Left lung (tissue), 10 donors: ENCODE data around the gene AQP12A. TPM values are rescaled to one million over a fixed set of nuclear protein-coding genes. Genes with fewer than 3 reads are reported as not detected.
"Not testable (repeated sequence)": the region's sequence is repeated elsewhere in the genome, so short reads cannot be mapped to it uniquely, and the experiment has no call there.

Source experiments
- ATAC-seq: fragments of 200-7000 bp; cut with Tn5 transposase; one replicate; pipeline ENCODE4 v1.9.1; 2020; ENCODE audit warnings: moderate library complexity
- DNase-seq, 4 donors: peaks; one replicate each; pipeline ENCODE4 v3.0.0-alpha.2; 2013 to 2020
- H3K27ac ChIP-seq, 2 donors: fragments of 200-600 bp; sonication (generic) in 1 of 2; one replicate each; pipeline versions ENCODE4 v1.5.0 to v1.8.0; 2020 to 2021
- H3K27me3 ChIP-seq, 2 donors: fragments of 200-600 bp; sonication (generic) in 1 of 2; one replicate each; pipeline versions ENCODE4 v1.5.0 to v1.8.0; 2020 to 2021
- H3K36me3 ChIP-seq, 2 donors: fragments of 200-600 bp; sonication (generic) in 1 of 2; one replicate each; pipeline versions ENCODE4 v1.5.0 to v1.8.0; 2020 to 2021
- H3K4me1 ChIP-seq, 2 donors: fragments of 200-600 bp; one replicate each; pipeline ENCODE4 v1.8.0; 2021
- H3K4me3 ChIP-seq, 2 donors: fragments of 200-600 bp; sonication (generic) in 1 of 2; one replicate each; pipeline versions ENCODE4 v1.5.0 to v1.8.0; 2020 to 2021; ENCODE audit warnings: mild to moderate bottlenecking in 1 of 2
- H3K9me3 ChIP-seq, 2 donors: fragments of 200-600 bp; sonication (generic) in 1 of 2; one replicate each; pipeline versions ENCODE4 v1.5.0 to v1.8.0; 2020 to 2021
- intact Hi-C, 2 donors: fragments of 100-400 bp; cut with DNase I; formaldehyde crosslinking; loops; one replicate each; pipeline versions ENCODE4 v1.11.2 to v1.14.2; 2022
- polyA plus RNA-seq, 6 donors: library from polyadenylated mRNA; unstranded; fragments of 120-200 nt; gene quantifications; one replicate each; pipeline ENCODE4 v1.2.1, GENCODE V29; 2013; ENCODE audit not compliant: insufficient read length in 6 of 6
- total RNA-seq, 2 donors: library from RNA; stranded (reverse); fragmentation: NEBNext Ultra II Directional; extraction: Animal tissue kit (Norgen Biotek cat#: 25700); gene quantifications; one replicate each; pipeline ENCODE4 v1.2.1, GENCODE V29; 2021
- TF ChIP-seq, protein P1 (sequence below), 2 donors: fragments of 200-600 bp; sonication (generic) in 1 of 2; IDR thresholded peaks; one replicate each; pipeline versions ENCODE4 v1.5.0 to v1.8.0; 2021; ENCODE audit warnings: antibody characterized with exemption in 2 of 2
- donor health status: DM: no; HTN: yes; CAD: no.
- donor health status: DM: no; HTN: no; CAD: no.

Gene AQP12A
- total and polyA plus RNA-seq, 8 donors, result not detected

DNA sequence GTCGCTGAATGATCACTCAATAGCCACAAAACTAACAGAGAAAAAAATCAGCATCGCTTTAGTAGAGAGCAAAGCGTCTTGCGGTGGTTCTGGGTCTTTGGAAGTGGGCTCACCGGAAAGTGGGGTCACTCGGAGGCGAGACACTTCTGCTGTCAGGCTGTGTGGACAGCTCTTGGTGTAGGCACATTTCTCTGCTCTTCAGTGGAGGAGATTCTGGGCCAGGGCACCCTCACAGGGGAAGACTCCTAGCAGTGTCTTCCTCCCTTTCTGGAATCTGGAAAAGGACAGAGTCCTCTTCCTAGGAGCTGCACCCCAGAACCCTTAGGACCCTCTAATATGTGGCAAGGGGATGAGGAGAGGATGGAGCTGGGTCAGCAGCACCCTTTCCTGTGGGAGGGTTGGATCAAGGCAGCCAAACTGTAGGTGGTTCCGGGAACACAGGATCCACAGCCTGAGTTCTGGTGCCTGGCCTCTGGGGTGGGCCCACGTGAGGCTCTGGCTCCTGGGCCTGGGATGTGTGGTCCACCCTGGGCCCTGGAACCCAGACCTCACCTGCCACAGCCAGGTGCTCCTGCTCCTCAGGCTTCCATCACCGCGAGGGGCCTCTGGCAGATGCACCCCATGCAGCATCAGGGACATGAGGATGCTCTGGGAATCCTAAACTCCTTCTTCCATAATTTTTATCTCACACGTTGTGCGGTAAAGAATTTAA, 41.3 kb upstream of the AQP12A start:
- Histone ChIP-seq H3K27ac (no peak overlapping the region), H3K9me3 (peaks cover 0 to 2% of the 10 kb centered on the region in 2 donors), H3K27me3 (peaks cover 10 to 87% of the 10 kb centered on the region in 2 donors), H3K4me3 (no peak overlapping the region), H3K36me3 (no peaks in the 10 kb centered on the region), H3K4me1 (no peaks in the 10 kb centered on the region)
- intact Hi-C loops, result no loop called here
- ATAC-seq, result no peak
- TF ChIP-seq, protein P1, sequence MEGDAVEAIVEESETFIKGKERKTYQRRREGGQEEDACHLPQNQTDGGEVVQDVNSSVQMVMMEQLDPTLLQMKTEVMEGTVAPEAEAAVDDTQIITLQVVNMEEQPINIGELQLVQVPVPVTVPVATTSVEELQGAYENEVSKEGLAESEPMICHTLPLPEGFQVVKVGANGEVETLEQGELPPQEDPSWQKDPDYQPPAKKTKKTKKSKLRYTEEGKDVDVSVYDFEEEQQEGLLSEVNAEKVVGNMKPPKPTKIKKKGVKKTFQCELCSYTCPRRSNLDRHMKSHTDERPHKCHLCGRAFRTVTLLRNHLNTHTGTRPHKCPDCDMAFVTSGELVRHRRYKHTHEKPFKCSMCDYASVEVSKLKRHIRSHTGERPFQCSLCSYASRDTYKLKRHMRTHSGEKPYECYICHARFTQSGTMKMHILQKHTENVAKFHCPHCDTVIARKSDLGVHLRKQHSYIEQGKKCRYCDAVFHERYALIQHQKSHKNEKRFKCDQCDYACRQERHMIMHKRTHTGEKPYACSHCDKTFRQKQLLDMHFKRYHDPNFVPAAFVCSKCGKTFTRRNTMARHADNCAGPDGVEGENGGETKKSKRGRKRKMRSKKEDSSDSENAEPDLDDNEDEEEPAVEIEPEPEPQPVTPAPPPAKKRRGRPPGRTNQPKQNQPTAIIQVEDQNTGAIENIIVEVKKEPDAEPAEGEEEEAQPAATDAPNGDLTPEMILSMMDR (IDR thresholded peaks at IDR 0.05), result no peak
- no peak for DNase-seq

DNA sequence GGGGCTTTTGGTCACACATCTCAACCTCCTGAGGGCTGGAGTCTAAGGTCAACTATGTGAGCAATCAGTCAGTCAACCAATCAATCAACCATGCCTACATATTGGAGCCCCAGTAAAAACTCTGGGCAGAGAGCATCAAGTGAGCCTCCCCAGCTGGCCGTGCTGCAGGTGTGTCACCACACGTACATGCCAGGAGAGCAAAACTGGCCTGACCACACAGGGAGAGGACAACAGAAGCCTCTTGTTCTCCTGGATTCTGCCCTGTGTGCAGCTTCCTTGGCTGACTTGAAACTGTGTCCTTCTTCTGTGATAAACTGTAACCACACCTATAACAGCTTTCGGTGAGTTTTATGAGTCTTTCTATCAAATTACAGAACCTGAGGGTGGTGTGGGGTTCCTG, 40.5 kb upstream of the AQP12A start:
- no peak for DNase-seq
- H3K4me3 ChIP-seq, result no peak overlapping the region
- peaks cover 10 to 87% of the 10 kb centered on the region in 2 donors for H3K27me3 ChIP-seq
- H3K4me1 ChIP-seq, result no peaks in the 10 kb centered on the region
- H3K9me3 ChIP-seq, result peaks cover 0 to 2% of the 10 kb centered on the region in 2 donors
- no peak for ATAC-seq
- no peak overlapping the region for H3K27ac ChIP-seq
- H3K36me3 ChIP-seq, result no peaks in the 10 kb centered on the region
- TF ChIP-seq, protein P1 (IDR thresholded peaks at IDR 0.05), result no peak
- intact Hi-C loops, result no loop called here

DNA sequence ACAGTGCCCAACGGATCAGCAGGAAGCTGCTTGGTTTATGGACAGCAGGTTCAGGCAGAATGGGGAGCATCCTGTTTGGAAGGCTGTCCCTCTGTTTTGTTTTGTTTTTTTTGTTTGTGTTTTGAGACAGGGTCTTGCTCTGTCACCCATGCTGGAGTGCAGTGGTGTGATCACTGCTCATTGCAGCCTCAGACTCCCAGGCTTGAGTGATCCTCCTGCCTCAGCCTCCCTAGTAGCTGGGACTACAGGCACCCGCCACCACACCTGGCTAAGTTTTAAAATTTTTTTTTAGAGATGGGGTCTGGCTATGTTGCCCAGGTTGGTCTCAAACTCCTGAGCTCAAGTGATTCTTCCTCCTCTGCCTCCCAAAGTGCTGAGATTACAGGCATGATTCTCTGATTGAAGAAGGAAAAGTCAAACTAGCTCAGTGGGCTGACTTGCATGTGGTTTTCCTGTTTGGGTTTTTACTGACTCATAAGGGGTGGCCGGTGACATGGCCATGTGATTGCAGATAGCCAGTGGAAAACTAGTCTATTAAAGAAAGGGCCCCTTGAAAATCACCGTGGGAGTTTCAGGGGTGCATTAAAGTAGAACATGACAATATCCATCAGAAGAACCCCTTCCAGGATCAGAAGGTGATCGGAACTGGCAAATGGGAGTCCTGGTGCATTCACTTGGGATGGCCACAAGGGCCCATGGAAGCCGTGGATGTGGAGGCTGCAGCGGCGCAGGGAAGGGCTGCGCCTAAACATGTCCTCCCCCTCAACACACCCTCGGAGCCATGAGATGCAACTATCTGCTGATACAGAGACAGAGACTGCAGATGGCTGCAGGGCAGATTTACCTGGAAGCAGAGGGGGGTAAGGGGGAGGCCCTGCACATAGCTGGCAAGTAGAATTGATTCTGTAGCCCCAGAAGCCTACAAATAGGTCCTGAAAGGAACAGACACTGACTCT, 35.5 kb upstream of the AQP12A start:
- TF ChIP-seq, protein P1 (IDR thresholded peaks at IDR 0.05), result no peak
- H3K4me1 ChIP-seq, result no peaks in the 10 kb centered on the region
- ATAC-seq (no peak), DNase-seq (no peak)
- intact Hi-C loops, result no loop called here
- H3K36me3 ChIP-seq, result no peaks in the 10 kb centered on the region
- H3K9me3 ChIP-seq, result peaks cover 0 to 1% of the 10 kb centered on the region in 2 donors
- H3K27ac ChIP-seq, result no peak overlapping the region
- no peak overlapping the region for H3K4me3 ChIP-seq
- H3K27me3 ChIP-seq, result peaks cover 0 to 71% of the 10 kb centered on the region in 2 donors

DNA sequence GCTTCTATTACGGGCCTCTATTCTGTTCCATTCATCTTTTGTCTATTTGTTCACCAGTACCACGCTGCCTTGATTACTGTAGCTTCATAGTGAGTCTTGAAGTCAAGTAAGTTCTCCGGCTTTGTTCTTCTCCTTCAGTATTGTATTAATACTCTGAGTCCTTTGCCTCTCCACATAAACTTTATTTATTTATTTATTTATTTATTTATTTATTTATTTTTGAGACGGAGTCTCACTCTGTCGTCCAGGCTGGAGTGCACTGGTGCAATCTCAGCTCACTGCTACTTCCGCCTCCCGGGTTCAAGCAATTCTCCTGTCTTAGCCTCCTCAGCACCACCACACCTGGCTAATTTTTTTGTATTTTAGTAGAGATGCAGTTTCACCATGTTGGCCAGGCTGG, 31.8 kb upstream of the AQP12A start:
- H3K4me3 ChIP-seq, H3K4me1 ChIP-seq, ATAC-seq, H3K27ac ChIP-seq, H3K36me3 ChIP-seq, DNase-seq, intact Hi-C loops, H3K9me3 ChIP-seq: not testable (repeated sequence)
- H3K27me3 ChIP-seq, result peaks cover 0 to 60% of the 10 kb centered on the region in 2 donors

DNA sequence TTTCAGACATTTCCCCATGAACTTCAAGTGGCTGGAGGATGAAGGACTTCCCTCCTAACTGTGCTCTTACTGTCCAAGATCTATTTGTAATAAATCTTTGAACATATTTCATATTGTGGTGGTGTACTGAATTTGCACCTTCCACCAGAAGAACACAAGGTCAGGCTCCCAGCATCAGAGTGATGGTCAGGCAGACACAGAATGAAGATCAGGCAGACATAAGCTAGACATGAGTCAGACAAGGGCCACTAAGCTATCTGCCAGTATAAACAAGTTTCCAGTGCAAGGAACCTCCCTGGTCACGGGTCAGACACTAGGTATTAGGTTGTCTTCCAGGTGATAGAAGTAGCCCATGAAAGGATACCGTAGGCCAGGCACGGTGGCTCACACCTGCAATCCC, 29.0 kb upstream of the AQP12A start:
- no peak overlapping the region for H3K27ac ChIP-seq
- peaks cover 11 to 57% of the 10 kb centered on the region in 2 donors for H3K27me3 ChIP-seq
- intact Hi-C loops, result no loop called here
- DNase-seq (peak in 1 of 4 donors; percentile 12), ATAC-seq (no peak)
- H3K4me3 ChIP-seq, result no peak overlapping the region
- peaks cover 0 to 15% of the 10 kb centered on the region in 2 donors for H3K9me3 ChIP-seq
- H3K4me1 ChIP-seq, result no peaks in the 10 kb centered on the region
- H3K36me3 ChIP-seq, result no peaks in the 10 kb centered on the region
- TF ChIP-seq, protein P1 (IDR thresholded peaks at IDR 0.05), result no peak
